HG03460 (cell line): ENCODE results near the gene TRIOBP.

Source experiments
- ATAC-seq: cut with Tn5 transposase; IDR thresholded peaks from one replicate; pipeline ENCODE4 v1.9.1; 2021; ENCODE audit not compliant: unreplicated experiment

The TRIOBP gene

GRCh38 chr22:37804352-37804880 is 107.6 kb downstream of the TRIOBP start:
- no peak for ATAC-seq

GRCh38 chr22:37804881-37805809 is 108.3 kb downstream of the TRIOBP start:
- no peak for ATAC-seq

- no peak for ATAC-seq
Observed at GRCh38 chr22:37805810-37806277, 109.0 kb downstream of the TRIOBP start.

- ATAC-seq, result no peak
Observed at GRCh38 chr22:37806409-37807333, 109.8 kb downstream of the TRIOBP start.

GRCh38 chr22:37807410-37808293 is 110.8 kb downstream of the TRIOBP start, which contains the start of gene GCAT:
Gene GCAT (plus strand): TSS chr22:37807934. CDS start chr22:37807968, 34 bp downstream.
- peak; percentile 76 for ATAC-seq

GRCh38 chr22:37808294-37808657 is 111.4 kb downstream of the TRIOBP start:
- ATAC-seq, result no peak

- ATAC-seq, result no peak
Observed at GRCh38 chr22:37809672-37810333, 113.0 kb downstream of the TRIOBP start.

GRCh38 chr22:37811867-37812266 is 115.0 kb downstream of the TRIOBP start:
- no peak for ATAC-seq

GRCh38 chr22:37812869-37813678 is 116.2 kb downstream of the TRIOBP start:
- no peak for ATAC-seq

- ATAC-seq, result no peak
Observed at GRCh38 chr22:37815593-37815992, 118.7 kb downstream of the TRIOBP start.

GRCh38 chr22:37816543-37817180 is 119.8 kb downstream of the TRIOBP start:
- ATAC-seq, result no peak

- ATAC-seq, result no peak
Observed at GRCh38 chr22:37817705-37818408, 121.0 kb downstream of the TRIOBP start.

GRCh38 chr22:37818409-37819104 is 121.7 kb downstream of the TRIOBP start:
- no peak for ATAC-seq

GRCh38 chr22:37819105-37819433 is 122.2 kb downstream of the TRIOBP start:
- ATAC-seq, result no peak

- ATAC-seq, result no peak
Observed at GRCh38 chr22:37820350-37820749, 123.5 kb downstream of the TRIOBP start.

GRCh38 chr22:37822079-37822833 is 125.4 kb downstream of the TRIOBP start:
- ATAC-seq, result no peak
